Right kidney (tissue), 1 donor: ENCODE data around the gene NFS1.

Experiments used
- DNase-seq: peaks from one replicate; pipeline ENCODE4 v3.0.0-alpha.2; 2016

Gene NFS1

DNA sequence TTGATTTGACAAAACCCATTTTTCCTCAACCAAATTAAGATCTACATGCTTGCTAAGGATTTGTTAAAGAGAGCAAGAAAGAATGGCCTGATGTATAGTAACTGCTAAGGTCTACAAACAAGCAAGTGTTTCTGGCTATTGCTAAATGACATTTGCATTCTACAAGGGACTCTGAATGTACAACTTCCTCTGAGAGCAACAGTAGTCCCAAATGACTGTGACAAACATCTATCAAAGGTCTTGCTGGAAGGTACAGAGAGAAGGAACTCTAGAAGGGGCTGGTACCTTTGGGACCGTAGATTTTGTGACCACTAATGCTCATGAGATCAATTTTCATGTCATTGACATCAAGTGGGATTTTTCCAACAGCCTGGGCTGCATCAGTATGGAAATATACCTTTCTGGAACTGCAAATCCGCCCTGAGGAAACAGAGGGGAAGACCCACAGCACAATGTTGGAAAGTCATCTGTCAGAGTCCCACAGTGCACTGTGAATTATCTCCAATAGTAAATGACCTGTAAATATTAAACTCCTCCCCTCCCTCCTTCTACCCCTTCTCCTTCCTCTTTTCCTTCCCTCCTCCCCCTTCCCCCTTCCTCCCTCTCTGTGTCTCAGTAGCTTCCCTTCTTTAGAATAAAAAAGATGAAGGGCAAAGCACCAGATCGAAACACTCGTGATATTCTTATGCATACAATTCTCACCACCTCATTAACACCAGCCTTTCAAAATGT lies 18.5 kb downstream of the NFS1 start:
- DNase-seq, result no peak

DNA sequence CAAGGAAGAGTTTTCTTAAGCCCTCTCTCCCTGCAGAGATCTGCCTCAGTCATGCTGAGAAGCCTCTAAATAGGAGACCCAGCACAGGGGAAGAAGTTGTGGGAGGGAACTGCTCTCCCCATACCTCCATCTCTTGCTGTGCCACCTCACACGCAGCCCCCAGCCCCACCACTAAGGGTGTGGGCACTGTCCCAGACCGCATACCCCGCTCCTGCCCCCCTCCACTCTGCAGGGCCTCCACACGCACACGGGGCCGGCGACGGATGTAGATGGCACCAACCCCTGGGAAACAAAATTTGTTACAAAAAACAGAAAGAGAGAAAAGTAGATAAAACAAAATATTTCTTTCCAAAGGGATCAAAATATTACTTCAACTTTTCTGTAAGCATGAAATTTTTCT lies 24.2 kb downstream of the NFS1 start:
- DNase-seq, result no peak

DNA sequence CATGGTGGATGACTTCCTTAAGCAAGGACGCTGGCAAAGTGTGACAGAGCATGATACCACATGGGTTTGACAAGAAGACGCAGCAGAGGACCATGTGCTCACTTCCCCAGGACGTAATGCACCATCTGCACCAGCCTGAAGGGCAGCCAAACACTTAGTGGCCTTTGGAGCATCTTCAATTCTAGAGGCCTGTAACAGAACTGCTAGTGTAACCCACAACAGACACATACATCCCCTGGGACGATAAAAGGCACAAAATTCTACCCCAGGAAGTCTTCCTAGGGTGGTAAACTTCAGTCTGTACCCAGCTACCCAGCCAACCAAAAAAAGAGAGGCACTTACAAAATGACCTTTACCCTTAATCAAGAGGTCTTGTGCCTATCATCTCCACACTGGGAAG lies 25.3 kb downstream of the NFS1 start:
- no peak for DNase-seq

DNA sequence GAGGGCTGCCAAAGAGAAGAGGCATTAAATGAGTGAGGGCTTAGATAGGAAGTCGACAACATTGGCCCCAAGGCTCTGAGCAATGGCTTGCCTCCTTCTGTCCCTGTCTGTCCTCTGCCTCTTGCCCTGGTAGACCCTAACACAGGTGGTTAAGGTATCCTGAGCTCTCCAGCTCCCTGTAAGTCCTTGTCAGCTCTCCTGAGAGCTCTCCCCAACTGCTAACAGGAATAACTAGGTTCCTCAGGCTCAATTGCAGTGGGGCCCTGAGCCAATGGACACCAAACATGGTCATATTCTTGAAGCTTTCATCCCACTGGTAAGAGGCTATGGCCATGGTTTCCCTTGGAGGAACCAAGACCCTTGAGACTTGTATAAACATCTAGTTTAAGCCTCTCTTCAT lies 29.5 kb downstream of the NFS1 start:
- no peak for DNase-seq

DNA sequence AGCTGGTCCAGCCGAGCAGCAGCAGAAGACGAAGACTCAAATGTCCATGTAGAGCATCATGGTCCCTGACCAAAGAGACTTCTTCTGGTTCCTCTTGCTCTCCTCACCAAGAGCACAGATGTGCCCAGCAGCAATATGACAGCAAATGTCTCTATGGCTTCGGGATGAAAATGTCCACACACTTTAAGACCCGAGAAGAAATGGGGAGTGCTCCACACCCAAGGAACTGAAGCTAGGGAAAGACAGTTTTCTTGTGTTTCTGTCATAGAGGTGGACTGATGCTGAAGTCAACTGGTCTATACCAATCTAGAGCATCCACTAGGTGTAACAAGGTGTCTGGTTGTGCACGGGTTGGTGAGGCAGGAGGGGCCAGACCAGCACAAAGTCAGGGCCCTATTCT lies 29.9 kb downstream of the NFS1 start:
- no peak for DNase-seq

DNA sequence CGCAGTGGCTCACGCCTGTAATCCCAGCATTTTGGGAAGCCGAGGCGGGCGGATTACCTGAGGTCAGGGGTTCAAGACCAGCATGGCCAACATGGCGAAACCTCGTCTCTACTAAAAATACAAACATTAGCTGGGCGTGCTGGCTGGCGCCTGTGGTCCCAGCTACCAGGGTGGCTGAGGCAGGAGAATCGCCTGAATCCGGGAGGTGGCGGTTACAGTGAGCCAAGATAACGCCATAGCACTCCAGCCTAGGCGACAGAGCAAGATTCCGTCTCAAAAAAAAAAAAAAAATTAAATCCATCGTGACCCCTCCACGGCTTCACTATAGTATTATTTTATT lies 33.2 kb downstream of the NFS1 start:
- no peak for DNase-seq

DNA sequence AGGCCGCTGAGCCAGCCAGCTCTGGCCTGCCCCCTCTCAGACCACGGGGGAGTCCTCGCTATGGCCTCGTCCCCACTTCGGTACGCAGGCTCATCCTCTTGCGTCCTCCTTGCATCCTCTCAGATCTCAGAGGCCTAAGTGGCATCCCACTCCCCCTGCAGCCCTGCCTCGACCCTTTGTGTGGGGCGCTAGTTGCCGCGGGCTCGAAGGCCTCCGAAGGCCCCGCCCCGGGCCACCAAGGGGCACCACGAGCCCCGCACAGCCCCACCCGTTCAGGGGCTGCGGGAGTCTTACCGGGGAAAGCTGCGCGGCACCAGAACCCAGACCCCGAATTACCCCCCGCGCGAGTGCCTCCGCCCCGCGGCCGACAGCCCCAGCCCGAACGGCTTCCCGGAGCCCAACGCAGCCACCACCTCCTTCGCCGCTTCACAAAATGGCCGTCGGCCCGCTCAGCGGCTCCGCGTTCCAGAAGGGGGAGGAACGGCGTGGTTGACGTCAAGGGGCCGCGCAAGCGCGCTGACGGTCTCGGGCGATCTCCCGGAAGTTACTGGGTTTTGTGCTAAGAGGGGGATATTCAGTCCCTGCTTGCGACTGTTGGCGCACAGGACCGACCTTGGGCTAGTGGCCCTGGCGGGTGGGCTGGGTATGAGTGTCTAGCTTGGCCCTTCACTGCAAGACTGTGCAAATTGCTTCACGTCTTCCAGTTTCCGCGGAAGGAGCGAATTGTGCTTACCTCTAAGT lies 34.5 kb downstream of the NFS1 start, which contains the start of the genes CPNE1 and RBM12:
CPNE1 (minus strand) TSS at position 435 of the 741 bp plus-strand sequence. CDS start 31,977 bp downstream, outside the sequence.
RBM12 (minus strand) TSS at position 435 of the 741 bp plus-strand sequence. CDS start 9,578 bp downstream, outside the sequence.
- DNase-seq, result peak; percentile 99

DNA sequence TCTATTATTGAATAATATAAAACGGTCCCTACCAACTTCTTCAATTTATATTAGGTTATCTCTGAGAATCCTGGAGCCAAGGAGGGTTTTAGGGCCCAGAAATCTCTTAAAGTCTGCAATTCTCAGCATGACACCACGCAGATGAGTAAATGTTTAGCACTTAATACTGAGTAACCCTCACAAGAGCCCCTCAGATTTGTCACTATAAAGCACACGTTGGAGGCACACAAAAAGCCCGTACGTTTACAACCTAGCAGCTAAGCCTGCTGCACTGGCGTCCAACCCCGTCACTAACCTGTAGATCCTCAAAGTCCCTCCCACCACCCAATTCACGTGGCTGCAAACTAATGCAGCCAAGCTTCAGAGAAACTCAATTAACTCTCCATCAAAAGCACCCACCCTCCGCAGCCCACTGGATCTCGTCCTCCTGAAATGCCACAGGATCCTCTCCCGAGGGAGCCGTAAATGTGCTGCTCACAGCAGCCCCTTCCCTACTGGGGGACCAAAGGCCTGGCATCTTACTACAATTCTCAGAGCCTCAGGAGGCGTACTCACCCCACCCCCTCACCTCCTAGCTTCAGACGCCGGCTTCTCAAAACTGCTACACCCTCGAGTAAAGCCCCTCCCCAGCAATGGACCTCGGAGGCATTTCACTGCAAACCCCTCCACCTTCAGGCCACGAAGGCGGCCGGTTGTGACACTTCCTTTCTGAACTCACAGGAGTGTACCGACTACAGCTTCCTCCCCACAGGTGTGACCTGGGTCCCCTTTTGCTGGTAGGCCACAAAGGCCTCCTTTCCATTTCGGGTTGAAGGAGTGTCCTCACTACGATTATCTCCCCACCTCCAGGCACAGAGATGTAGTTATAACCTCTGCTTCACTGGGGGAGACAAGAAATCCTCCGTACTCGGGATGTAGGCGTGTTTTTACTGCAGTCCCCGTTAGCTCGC lies 35.4 kb downstream of the NFS1 start:
- DNase-seq, result no peak

DNA sequence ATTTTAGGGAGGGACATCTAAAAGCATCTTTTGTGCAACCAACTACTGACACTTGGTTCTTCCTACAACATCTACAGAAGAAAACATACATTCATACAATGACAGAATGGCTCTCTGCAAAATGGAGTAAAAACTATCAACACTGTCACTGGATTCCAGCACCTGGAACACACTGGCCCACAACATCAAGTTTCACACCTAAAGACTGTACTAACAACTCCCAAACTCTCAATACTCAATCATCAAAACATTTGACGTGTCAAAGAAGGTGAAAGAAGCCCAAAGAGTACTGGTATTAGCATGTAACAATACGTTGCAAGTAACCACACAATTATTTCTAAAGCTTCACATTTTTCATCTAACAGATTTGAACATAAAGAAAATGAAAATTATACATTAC lies 36.6 kb downstream of the NFS1 start:
- no peak for DNase-seq

DNA sequence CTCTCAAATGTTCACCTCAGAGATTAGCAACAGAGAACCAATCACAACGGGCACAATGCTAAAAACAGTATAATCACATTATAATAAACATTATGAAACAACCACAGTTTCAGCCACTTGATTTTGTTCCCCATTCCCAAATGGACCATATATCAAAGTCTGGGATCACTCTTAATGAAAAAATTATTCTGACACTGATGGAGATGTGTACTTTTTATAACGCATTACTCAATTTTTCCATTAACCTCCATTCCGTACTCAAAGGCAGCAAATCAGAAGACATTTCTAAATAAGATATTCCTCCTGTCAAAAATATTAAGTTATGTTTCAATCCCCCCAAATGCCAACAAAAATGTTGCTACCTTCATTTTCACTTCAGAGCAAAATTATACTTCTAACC lies 37.2 kb downstream of the NFS1 start:
- DNase-seq, result no peak

DNA sequence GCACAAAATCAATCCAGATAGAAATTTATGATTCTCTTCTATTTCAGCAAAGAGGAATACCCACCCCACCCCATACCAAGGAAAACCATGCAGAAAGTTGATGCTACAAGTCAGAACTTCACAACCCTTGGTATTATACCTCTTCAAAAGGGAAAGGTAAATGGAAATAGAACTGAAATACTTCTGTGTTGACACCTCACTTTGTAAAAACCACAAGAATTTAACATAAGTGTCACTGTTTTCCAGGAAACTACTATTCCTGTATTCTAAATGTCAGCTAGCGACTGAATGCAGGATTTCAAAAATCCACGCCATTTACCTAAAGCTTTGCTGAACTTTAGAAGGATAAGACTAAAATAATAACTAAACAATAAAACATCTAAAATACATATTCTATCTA lies 38.1 kb downstream of the NFS1 start:
- no peak for DNase-seq

DNA sequence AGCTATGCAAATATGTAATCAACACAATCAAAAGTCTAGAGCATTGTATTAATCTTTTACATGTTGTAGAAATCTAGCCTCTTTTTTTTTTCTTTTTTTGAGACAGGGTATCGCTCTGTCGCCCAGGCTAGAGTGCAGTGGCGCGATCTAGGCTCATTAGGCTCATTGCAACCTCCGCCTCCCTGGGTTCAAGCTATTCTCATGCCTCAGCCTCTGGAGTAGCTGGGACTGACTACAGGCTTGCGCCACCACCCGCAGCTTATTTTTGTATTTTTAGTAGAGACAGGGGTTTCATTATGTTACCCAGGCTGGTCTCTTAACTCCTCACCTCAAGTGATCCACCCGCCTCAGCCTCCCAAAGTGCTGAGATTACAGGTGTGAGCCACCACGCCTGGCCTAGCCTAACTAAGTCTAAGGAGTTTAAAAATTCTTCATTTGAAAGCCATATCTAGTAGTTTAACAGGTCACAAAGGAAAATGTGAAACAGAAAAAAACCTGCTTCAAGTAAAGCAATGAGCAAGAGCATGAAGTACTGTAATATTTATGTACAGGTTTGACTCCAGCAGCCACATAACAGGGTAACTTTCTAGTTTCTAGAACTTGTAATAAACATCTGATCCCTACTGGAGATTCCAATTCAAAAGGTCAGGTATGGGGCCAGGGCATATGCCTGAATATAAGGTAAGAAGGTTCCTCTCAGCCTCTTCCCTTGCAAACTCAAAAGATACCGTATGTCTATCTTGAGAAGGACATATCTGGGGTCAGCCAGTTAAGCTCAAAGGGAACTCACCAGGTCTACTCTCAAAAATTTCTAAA lies 38.8 kb downstream of the NFS1 start:
- DNase-seq, result no peak

DNA sequence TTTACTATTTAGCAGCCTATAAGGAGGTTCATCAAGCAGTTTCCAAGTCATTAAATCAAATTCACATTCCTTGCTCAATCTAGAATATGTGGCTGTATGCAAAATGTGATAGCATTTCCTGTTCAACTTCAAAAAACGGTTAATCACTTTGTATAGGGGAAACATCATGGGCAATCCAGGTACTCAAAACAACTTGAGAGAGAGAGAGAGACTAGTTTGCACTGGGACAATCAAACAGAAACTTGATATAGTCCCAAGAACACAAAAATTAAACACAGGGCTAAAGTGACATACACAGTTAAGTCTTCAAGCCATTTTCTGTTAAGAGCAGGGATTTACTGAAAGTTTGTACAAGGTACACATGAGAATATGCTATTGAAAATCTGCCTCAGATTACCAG lies 41.9 kb downstream of the NFS1 start:
- no peak for DNase-seq

DNA sequence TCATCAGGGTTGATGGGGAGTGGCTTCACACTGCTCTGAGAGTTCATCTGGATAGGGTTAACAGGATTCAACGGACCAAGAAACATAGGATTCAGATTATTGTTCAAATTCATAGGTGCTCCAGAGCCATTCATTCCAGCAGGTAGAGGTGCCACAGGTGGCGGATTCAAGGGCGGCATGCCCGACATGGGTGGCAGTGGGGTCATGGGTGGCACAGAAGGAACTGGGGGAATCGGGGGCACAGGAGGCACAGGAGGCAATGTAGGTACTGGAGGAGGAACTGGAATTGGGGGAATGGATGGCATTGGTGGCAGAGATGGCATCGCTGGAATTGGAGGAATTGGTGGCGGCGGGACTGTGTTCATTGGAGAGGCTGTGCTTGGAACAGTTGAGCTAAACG lies 44.7 kb downstream of the NFS1 start:
- no peak for DNase-seq

DNA sequence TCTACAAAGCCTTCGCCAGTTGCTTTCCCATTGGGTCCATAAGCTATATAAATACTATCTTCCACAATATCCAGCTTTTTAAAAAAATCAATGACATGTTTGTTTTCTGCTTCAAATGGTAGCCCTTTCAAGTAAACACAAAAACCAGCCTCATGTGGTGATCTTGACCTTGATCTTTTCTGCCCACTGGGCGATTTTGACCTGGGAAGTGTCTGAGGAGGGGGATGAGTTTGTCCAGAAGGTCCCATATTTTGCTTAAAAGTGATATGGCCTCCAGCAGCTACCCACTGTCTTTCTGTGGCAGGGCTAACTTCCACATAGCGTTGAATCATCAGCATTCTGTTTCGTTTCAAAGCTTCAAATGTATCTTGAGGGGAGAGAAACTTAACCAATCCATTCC lies 45.3 kb downstream of the NFS1 start:
- no peak for DNase-seq

DNA sequence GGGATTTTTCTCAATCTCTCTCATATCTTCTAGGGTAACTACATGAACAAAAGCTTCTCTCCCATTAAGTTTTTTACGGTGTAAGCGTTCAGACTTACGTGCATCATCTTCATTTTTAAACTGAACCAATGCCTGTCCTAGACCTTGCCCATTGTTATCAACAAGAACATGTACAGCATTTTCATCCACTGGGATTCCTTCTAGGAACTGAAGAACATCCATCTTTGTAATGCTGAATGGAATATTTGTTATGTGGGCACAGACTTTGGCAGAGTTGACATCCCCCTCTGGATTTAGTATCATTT lies 45.8 kb downstream of the NFS1 start:
- no peak for DNase-seq

DNA sequence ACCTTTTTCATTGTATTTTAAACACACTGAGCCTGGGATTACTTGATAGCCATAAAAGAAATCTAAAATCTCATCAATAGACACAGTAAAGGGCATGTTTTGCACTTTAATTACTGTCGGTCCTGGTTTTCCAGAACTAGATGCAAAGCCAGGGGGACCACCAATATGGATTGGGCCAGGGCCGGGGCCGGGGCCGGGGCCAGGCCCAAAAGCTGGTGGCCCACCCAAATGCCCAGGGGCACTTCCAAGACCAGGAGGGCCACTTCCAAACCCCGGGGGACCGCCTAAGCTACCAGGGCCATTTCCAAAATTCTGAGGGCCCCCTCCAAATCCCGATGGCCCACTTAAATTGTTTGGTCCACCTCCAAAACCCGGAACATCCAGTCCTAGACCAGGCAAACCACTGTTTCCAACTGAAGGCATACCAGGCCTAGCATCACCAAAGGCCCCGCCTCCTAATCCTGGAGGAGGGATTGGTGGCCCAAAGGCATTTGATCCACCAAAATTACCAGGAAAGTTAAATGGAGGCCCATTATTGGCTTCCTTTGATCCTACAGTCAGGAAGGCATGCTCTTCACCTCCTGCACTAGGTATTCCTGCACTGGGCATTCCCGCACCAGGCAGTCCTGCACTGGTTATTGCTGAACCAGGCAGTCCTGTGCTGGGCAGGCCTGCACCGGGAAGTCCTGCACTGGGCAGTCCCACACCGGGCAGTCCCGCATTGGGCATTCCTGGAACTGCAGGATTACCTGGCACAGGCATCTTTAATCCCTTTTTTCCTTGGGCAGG lies 46.3 kb downstream of the NFS1 start:
- DNase-seq, result no peak

DNA sequence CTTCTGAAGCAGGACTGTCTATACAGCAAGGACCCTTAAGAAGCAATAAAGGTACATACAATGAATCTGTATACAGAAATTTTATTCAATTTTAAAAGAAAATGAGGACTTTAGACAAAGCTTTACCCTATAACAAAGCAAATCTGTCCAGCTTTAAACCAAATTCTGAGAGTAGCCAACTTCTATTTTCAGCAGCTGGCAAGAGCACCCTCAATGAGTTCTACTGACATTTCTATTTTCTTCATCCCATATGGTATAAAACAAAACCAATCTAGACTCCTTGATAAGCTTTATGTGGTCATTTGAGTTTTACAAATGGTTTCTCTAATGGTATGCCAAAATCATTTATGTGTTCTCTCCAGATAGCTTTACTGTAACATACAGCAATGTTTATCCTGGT lies 47.2 kb downstream of the NFS1 start:
- no peak for DNase-seq

DNA sequence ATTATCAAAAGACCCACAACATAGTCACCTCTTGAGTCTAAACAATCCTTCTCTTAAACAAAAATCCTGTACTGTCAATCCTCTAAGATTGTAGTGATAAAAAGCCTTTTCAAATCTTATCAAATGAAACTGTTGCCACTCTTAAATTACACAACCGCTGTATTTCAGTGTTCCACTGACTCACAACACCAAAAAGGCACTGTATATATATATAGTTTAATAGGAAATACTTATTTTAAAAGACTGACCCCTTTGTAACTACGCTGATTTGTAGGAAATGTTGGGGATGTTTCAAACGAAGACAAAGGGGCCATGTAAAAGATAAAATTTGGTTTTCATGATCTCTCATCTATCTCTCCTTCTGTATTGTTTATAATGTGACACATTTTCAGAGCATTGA lies 48.5 kb downstream of the NFS1 start:
- DNase-seq, result no peak

DNA sequence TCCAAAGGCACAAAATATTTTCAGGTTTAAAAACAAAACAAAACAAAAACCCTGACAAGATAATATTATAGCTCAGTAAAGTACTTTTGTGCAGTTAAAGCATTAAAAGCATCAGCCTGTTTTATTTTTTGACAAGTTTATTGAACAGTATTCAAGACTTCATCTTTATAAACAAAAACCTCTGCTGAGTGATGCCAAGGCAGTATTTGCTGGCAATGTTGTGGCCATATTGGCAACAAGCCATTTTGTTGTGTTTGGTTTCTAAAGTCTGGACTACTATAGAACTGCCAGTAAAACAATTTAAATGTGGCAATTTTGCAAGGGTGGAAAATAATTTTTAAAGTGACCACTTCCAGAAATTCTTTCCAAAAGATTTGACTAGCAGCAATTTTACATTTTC lies 50.3 kb downstream of the NFS1 start:
- DNase-seq, result no peak

DNA sequence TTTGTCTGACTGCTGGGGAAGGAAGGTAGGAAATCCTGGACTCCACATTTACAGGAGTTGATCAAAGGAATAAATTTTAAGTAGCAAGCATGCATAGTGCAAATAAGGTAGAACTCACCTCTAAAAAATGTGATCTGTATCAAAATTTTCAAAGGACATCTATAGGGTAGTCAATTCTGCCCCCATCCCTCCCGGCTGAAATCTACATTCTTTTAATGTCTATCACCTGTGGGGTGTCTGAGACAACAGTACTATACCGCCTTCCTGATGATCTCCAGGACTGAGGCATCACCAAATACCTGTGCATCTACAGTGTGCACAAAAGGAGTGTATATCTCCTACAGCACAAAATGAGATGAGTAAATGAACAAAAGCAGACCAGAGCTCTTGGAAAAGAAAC lies 54.3 kb downstream of the NFS1 start:
- DNase-seq, result no peak
